ENCODE data around the gene TAOK2. TPM values are rescaled to one million over a fixed set of nuclear protein-coding genes. Genes with fewer than 3 reads are reported as not detected.

TAOK2 gene
- total and polyA plus RNA-seq, 2 of the 13 experiments (the other 11 are each of a cell fraction or from before 2014, with no cell fraction given), result 17.4 to 43.2 TPM

DNA sequence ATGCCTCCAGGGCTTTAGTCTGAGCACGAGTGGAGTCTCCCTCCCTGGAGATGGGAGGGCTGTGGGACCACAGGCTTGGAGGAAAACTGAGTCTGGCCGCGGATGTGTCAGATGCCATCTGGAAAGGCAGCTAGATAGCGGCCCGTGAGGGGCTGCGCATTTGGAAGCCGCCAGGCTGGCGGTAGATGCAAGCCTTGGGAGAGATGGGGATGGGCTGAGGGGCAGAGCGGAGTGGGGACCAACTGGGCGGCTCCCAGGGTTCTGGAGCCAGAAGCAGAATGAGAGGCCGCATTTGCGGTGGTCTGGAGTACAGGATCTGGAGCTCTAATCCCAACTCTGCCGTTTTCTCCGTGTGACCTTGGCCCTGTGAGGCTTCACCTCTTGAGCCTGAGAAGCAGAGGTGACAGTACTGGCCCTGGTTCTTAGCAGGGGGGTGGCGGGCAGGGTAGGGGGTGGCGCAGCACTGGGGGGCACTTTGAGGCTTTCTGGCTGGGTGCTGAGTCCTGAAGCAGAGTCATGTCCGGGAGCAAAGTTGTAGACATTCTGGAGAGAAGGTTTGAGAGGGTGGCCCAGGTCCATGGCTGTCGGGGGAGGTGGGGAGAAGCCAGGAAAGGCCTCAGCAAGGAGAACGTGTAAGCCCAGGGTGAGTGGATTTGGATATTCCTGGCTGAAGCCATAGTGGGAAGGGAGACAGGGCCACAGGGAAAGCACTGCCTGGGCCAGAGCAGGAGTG lies 29.1 kb downstream of the TAOK2 start:
- H3K9ac ChIP-seq (ENCODE audit: insufficient read depth, low read depth, low read length), result no peak overlapping the region
- ChIA-PET POLR2A (interaction anchor here (0.5 to 0.6 kb wide), 2 partner anchors 30 to 692 kb away, joined by 3 read pairs; no protein-coding TSS in a partner anchor), CTCF (ENCODE audit: low intra/inter-chr PET ratio, low total read pairs) (no interaction called here)
- in situ Hi-C loops (cut with HindIII; ENCODE audit: extremely low pct_ligation_motif_present, low pct_unique_long_range_greater_than_20kb), result loop anchor here (10.0 kb wide), 1 partner anchor 138 kb away; the partner anchor contains the start of gene CDIPT
- BruUV-seq (replicated peaks), result no TSS peak
- no peak overlapping the region for H3K27ac ChIP-seq (ENCODE audit: extremely low read length, insufficient read depth, low read length)
- FAIRE-seq, result no peak
- no peak overlapping the region for H2AFZ ChIP-seq (ENCODE audit: low read length)
- no peaks in the 10 kb centered on the region for H3K9me3 ChIP-seq (ENCODE audit: low read length)
- peaks cover 0 to 3% of the 10 kb centered on the region in 2 experiments; a peak in 1 of 5 replicates for H3K36me3 ChIP-seq (replicated peaks in 1 of 2; ENCODE audit: control insufficient read depth in 1 of 2, insufficient read depth in 2 of 2, low read length in 2 of 2)
- no peak for TF ChIP-seq FOXK1 (CRISPR knock-in tag; IDR thresholded peaks at IDR 0.05; ENCODE audit: borderline replicate concordance, low read depth)
- TF ChIP-seq, protein P1, sequence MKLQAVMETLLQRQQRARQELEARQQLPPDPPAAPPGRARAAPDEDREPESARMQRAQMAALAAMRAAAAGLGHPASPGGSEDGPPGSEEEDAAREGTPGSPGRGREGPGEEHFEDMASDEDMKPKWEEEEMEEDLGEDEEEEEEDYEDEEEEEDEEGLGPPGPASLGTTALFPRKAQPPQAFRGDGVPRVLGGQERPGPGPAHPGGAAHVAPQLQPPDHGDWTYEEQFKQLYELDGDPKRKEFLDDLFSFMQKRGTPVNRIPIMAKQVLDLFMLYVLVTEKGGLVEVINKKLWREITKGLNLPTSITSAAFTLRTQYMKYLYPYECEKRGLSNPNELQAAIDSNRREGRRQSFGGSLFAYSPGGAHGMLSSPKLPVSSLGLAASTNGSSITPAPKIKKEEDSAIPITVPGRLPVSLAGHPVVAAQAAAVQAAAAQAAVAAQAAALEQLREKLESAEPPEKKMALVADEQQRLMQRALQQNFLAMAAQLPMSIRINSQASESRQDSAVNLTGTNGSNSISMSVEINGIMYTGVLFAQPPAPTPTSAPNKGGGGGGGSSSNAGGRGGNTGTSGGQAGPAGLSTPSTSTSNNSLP (IDR thresholded peaks at IDR 0.05; ENCODE audit: low read depth, low read length), result no peak
- TF ChIP-seq SPEN (CRISPR knock-in tag; IDR thresholded peaks at IDR 0.05; ENCODE audit: low read depth), result no peak
- 94% methylated on average over 19 of the region's 19 CpGs for WGBS (ENCODE audit: low lambda C conversion rate)
- intact Hi-C loops (cut with micrococcal nuclease; ENCODE audit: unreplicated experiment), result no loop called here
- H3K27me3 ChIP-seq (ENCODE audit: control insufficient read depth in 1 of 2, insufficient read depth in 2 of 2, low read length in 2 of 2), result no peaks in the 10 kb centered on the region
- no peak for DNase-seq (ENCODE audit: low spot score)
- no peaks in the 10 kb centered on the region for H3K79me2 ChIP-seq (ENCODE audit: insufficient read depth, low read length)
- no peaks in the 10 kb centered on the region for H4K20me1 ChIP-seq (ENCODE audit: insufficient read depth, low read length)
- no peak overlapping the region for H3K4me3 ChIP-seq (replicated peaks in 1 of 3; ENCODE audit: insufficient read depth in 1 of 3, low read depth in 2 of 3, low read length in 3 of 3)
- no peak for ATAC-seq
- no peak overlapping the region for H3K4me2 ChIP-seq (ENCODE audit: low read depth, low read length)
- no peaks in the 10 kb centered on the region for H3K4me1 ChIP-seq (ENCODE audit: insufficient read depth, low read length)

Data from HepG2 (cell line).